Epidermal melanocyte (primary cell): ENCODE data around the gene SPPL2B.

Experiments used
- DNase-seq: peaks from one replicate; pipeline ENCODE4 v3.0.0; 2011; ENCODE audit warnings: low spot score; ENCODE audit not compliant: insufficient read length

The SPPL2B gene

GRCh38 chr19:2296141-2296540, 32.3 kb upstream of the SPPL2B start:
- no peak for DNase-seq

DNA sequence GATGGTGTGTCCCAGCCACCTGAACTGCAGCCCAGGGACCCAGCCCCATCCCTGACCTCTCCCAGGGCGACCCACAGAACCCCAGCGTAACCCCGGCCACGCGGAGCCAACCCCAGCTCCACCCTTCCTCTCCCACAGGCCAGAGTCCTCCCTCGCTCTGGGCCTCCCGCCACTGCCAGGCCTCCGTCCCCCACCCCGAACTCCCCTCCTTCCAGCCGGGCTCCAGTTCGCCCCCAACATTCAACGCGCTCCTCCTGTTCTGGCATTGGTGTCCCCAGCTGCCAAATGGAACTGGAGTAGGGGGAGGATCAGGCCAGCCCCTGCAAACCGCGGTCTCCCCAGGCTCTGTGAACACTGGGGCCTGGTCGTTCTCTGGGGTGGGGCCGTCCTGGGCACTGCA, 28.0 kb upstream of the SPPL2B start:
- peak; percentile 5 for DNase-seq

- peak; percentile 40 for DNase-seq
Measured at GRCh38 chr19:2302319-2303210, 25.9 kb upstream of the SPPL2B start.

GRCh38 chr19:2303211-2303798, 25.2 kb upstream of the SPPL2B start:
- no peak for DNase-seq

DNA sequence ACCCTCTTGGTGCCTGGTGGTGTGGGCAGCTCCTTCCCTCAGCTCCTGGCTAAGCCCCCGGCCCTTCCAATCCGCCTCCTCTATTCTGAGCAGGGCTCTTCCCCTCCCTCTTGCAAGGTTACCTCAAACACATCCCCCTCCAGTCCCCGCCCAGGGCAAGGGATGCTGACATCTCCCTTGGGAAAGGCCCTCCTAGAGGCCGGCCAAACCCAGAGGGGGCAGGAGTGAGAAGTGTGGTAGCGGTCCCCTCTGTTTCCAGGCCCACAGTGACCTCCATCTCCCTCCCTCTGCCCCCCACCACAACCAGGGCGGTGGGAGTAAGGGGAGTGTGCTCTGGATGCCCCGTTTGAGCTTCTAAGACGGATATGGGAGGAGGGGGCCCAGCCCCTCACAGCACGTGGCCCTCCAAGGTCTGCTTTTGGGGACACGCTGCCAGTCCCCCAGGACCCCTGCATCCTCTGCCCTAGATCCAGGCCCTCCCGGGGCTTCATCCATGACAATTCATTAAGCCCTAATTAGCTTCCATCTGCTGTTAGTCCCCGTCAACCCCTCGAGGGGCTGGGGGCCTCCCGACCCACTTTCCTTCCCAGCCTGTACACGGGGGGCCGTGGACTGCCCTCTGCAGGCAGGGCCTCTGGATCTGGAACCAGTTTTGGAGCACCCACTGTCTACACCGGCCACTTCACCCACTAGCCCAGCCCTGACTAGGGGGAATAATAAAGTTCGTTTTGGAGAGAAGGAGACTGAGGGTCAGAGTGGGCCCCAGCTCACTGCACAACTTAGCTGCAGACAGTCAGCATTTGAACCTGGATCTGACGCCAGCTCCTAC, 22.8 kb upstream of the SPPL2B start:
- DNase-seq = peak; percentile 11

GRCh38 chr19:2306281-2306806, 22.1 kb upstream of the SPPL2B start:
- DNase-seq = peak; percentile 5

DNA sequence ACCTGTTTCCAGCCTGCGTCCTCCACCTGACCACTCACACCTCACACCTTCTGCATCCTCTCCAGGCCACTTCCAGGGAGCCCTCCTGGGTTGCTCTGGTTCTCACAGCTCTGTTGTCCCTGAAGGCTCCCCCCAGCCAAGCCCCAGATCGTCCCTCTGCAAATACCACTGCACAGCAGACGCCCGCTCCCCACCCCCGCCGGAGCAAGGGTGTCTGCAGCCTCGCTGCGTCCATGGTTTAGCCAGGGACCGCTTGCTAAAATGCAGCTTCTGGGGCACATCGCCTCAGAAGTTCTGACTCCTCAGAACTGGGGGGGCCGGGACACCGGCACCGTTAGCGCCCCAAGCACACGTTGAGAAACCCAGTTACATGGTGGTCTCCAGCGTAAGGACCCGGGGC, 21.5 kb upstream of the SPPL2B start:
- DNase-seq = peak; percentile 0

- peak; percentile 1 for DNase-seq
Measured at GRCh38 chr19:2307518-2308012, 20.9 kb upstream of the SPPL2B start.

- DNase-seq = peak; percentile 3
Measured at GRCh38 chr19:2308114-2308556, 20.3 kb upstream of the SPPL2B start, which contains the start of gene LINGO3. Gene LINGO3 (minus strand): TSS chr19:2308154. CDS start chr19:2291776, 16,378 bp downstream.

- DNase-seq = no peak
Measured at GRCh38 chr19:2309734-2310362, 18.6 kb upstream of the SPPL2B start.

GRCh38 chr19:2311093-2311492, 17.4 kb upstream of the SPPL2B start:
- DNase-seq = no peak

DNA sequence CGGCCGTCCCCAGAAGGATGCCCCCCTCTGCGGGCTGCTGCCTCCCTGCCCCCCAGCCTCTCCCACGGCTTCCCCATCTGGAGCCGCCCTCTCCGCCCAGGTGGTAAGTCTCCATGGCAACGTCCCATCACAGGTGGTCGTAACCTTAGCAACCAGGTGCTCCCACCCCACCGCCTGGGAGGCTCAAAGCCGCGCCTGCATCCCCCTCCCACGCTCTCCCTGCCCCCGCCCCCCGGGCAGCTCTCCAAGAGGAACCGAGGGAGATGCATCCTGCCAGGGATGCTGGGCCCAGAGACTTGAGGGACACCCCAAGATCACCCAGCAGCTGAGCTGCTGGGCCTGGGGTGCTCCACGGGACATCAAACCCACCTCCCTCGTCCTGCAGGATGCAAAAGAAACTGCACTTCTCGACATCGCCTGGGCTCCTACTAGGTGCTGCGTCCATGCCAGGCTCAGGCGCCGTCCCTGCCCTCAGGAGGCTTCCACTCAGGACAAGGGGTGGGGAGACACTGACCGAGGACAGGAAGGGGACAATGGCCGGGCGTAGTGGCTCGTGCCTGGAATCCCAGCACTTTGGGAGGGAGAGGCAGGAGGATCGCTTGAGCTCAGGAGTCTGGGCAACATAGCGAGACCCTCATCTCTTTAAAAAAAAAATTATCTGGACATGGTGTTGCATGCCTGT, 15.5 kb upstream of the SPPL2B start:
- no peak for DNase-seq

DNA sequence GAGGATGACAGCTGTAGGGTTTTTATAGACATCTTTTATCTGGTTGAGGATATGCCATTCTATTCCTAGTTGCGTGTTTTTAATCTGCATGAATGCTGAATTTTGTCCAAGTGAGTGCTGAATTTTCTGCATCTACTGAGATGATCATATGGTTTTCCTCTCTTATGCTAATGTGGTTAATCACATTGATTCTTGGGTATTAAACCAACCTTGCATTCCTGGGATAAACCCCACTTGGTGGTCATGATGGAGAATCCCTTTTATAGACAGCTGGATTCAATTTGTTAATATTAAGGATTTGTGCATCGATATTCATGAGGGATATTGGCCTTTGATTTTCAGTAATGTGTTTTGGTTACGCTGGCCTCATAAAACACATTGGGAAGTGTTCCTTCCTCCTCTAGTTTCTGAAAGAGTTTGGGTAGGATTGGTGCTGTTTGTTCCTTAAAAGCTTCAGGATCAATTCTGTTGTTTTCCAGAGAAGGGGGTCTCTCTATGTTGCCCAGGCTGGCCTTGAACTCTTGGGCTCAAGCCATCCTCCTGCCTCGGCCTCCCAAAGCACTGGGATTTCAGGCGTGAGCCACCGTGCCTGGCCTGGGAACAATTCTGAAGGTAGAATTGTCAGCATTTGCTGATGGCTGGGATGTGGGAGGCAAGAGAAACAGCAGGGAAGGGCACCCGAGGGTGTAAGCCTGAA, 13.2 kb upstream of the SPPL2B start:
- DNase-seq = no peak

DNA sequence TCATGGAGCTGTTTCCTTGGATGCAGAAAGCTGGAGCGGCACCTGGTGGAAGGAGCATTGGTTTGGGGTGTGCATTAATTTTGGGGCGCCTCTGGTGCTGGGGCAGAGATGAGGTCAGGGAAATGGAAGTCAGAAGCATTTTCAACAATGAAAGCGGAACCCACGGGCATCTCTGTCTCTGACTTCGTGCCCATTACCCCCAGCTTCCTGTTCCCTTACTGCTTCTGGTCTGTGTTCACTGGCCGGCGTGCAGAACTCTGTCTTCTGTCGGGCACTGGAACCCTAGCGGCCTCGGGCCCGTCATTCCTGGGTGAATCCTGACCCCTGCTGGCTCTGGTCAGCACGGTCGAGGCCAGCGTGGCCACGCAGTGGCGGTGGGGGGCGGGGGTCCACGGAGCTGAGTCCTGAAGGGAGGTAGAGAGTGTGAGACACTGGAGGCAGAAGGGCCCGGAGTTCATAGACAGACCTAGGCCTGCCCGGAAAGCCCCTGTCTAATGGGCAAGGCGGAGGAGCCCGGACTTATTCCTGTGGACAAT, 12.6 kb upstream of the SPPL2B start:
- DNase-seq = no peak

- no peak for DNase-seq
Measured at GRCh38 chr19:2317300-2317699, 11.2 kb upstream of the SPPL2B start.

DNA sequence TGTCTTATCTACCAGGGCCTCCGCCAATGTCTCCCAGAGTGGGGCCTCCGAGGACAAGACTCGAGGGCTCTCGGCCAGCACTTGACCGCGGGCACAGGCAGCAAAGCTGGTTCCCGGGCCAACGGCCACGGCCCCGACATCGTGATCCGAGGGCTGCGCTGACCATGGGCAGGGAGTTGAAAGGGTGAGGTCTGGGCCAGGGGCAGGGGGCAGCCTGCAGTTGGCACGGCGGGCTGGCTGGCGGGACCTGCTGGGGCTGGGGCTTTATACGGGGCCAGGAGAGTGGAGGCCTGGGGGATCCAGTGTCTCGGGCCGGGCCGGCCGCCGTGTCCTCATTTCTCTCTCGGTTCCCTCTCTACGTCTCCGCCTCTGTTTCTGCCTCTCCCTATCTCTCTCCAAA, 10.7 kb upstream of the SPPL2B start:
- DNase-seq = no peak

- DNase-seq = no peak
Measured at GRCh38 chr19:2318923-2319322, 9.6 kb upstream of the SPPL2B start.

- DNase-seq = no peak
Measured at GRCh38 chr19:2319551-2319950, 8.9 kb upstream of the SPPL2B start.

DNA sequence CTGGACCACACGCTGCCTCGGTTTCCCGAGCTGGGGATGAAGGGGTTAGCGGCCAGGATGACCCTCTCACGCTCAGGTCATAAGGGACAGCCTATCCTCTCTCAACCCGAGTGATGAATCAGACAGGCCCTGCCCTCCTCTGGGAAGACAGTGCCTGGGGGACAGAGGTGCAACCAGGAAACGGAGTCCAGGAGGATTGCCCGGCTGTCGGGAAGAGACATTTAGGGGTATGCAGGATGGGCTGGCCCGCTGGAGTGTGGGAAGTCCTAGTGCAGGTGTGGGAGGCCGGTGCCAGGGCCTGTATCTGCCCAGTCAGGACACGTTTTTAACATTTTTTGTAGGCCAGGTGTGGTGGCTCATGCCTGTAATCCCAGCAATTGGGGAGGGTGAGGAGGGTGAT, 8.4 kb upstream of the SPPL2B start:
- DNase-seq = no peak
